Hepatocyte (in vitro differentiated cells): Measurements from ENCODE around the gene JAKMIP3.

Experiments used
- CTCF ChIP-seq: fragments of 200-600 bp; sonication (generic); IDR thresholded peaks from 2 replicates; pipeline ENCODE4 v1.5.1; 2016; ENCODE audit warnings: antibody characterized with exemption, mild to moderate bottlenecking; ENCODE audit not compliant: poor library complexity
- EZH2 ChIP-seq: fragments of 200-600 bp; sonication (generic); IDR thresholded peaks from 2 replicates; pipeline ENCODE4 v1.6.1; 2016; ENCODE audit warnings: antibody characterized with exemption, mild to moderate bottlenecking, borderline replicate concordance

- TF ChIP-seq CTCF (no peak), EZH2 (no peak)
These were observed 46.4 kb upstream of the JAKMIP3 start for GRCh38 chr10:132019366-132019765.
